ENCODE data around the gene FBXL19.

FBXL19 gene

GRCh38 chr16:30947859-30948666, 24.7 kb downstream of the FBXL19 start:
- DNase-seq: no peak

DNA sequence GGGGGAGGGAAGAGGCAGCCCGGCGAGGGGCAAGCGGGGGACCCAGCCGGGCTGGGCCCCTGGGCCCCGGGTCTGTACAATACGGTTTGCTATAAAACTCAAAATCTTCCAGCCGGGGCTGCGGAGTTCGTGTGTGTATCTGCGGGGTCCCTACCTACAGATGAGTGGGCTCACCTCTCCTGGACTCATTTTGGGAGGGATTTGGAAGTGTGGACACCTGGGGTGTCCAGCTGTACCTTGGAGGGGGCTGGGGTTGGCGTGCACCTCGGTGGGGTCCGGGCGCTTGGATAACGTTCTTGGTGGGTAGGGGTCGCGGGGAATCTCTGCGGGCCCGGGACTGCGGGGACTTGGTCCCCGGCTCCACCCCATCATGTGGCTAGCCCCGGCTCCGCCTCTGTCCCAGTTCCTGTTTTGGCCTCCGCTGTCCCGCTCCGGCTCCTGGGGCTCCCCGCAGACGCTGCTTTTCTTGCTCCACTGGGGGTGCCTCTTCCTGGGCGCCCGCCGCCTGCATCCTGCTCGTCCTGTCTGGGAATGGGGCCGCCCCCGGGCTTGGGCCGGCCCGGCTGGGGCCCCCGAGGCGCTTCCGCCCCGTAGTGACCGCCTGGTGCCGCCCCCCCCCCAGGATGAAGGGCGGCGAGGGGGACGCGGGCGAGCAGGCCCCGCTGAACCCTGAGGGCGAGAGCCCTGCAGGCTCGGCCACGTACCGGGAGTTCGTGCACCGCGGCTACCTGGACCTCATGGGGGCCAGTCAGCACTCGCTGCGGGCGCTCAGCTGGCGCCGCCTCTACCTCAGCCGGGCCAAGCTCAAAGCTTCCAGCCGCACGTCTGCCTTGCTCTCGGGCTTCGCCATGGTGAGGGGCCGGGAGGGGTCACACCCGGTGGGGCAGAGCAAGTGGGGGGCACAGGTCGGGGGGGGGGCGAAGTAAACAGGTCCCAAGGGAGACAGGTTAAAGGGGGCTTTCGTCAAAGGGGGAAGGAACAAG, 25.6 kb downstream of the FBXL19 start, which contains the start of gene ORAI3:
ORAI3 (plus strand) TSS at position 402 of the 983 bp plus-strand sequence; CDS start at position 624, 222 bp downstream.
- peak; percentile 45 to 47 for DNase-seq

GRCh38 chr16:30949650-30950515, 26.5 kb downstream of the FBXL19 start:
- DNase-seq: peak; percentile 11 to 32

GRCh38 chr16:30950516-30951065, 27.2 kb downstream of the FBXL19 start:
- no peak for DNase-seq

- DNase-seq: no peak
Measured at GRCh38 chr16:30951193-30951592, 27.8 kb downstream of the FBXL19 start.

GRCh38 chr16:30951750-30952149, 28.4 kb downstream of the FBXL19 start:
- DNase-seq: no peak

- DNase-seq: no peak
Measured at GRCh38 chr16:30953111-30953510, 29.7 kb downstream of the FBXL19 start.

- DNase-seq: peak; percentile 3 to 48
Measured at GRCh38 chr16:30953511-30954124, 30.2 kb downstream of the FBXL19 start.

GRCh38 chr16:30954993-30955392, 31.6 kb downstream of the FBXL19 start:
- DNase-seq: no peak

DNA sequence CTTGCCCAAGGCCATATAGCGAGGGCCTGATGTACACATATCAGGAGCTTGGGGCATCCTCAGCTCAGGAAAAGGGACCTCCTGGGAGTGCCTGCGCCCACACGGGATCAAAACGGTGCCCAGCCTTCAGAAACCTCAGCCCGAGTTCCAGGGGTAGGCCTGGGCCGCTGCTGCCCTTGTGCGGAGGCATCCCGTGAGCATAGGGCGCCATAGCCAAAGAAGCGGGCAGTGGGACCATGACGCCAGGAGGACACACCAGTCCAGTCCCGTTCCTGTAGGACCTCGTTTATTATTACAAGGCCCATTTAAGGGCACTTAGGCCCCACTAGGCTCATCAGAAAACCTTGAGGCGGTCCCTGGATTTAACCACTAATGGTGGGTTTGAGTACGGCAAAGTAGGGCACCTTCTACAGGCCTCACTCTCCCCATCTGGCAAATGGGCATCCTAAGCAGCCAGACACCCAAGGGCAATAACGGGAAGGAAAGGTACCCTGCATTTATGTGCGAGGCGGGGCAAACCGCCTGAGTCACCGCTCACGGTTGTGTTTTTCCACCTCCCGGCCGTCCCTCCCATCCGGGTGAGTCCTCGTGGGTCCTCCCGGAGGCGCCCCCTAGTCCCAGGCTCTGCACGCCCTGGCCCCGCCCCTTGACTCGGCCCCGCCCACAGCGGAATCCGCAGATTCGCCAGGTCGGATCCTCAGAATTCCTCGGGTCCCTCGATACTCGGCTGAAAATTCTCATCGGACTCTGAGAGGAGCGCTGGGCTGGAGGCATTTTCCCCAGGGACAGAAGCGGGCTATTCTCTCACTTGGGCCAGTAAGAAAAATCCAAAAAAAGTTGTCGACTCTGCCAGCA, 33.5 kb downstream of the FBXL19 start:
- DNase-seq: peak; percentile 86 to 88

GRCh38 chr16:30957456-30958174, 34.2 kb downstream of the FBXL19 start, which contains the start of gene SETD1A:
Gene SETD1A, plus strand, starts transcription at chr16:30957754. Its CDS starts 978 bp downstream, at chr16:30958732.
- peak; percentile 91 to 99 for DNase-seq

DNA sequence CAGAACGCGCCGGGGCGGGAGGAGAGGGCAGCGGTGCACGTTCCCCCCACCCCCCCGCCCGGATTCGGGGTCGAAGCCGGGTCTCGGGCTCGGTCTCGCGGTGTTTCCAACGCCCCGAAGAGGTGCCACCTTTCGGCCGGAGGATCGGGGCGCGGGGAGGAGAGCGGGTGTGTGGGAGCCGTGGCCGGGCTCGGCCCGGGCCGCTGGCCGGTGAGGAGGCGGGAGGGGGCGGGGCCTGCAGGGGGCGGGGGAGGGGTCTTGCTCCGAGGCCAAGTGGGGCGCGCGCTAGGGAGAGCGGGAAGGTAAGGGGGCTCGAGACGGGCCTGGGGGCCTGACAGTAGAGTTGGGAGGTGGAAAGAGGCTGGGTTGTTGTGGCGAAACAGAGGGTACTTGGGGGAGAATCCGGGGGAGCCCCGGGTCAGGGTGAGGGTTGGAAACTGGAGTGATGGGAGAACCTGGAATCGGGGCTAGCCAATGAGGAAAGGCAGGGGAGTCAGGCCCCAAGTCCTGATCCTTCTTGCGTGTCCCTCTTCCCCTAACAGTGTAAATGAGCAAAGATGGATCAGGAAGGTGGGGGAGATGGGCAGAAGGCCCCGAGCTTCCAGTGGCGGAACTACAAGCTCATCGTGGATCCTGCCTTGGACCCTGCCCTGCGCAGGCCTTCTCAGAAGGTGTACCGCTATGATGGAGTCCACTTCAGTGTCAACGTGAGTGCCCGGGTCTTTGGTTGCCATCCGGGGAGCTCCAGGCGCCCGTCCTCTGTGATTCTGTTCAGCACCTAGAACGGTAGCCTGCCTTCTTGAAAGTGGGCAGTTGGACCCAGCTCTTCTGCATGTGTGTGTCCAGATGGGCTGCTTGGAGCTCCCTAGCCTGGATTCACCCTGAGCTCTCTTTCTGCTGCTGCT, 35.1 kb downstream of the FBXL19 start:
- DNase-seq: no peak

GRCh38 chr16:30961384-30961783, 38.0 kb downstream of the FBXL19 start:
- DNase-seq: no peak

GRCh38 chr16:30963925-30964511, 40.6 kb downstream of the FBXL19 start:
- no peak for DNase-seq

DNA sequence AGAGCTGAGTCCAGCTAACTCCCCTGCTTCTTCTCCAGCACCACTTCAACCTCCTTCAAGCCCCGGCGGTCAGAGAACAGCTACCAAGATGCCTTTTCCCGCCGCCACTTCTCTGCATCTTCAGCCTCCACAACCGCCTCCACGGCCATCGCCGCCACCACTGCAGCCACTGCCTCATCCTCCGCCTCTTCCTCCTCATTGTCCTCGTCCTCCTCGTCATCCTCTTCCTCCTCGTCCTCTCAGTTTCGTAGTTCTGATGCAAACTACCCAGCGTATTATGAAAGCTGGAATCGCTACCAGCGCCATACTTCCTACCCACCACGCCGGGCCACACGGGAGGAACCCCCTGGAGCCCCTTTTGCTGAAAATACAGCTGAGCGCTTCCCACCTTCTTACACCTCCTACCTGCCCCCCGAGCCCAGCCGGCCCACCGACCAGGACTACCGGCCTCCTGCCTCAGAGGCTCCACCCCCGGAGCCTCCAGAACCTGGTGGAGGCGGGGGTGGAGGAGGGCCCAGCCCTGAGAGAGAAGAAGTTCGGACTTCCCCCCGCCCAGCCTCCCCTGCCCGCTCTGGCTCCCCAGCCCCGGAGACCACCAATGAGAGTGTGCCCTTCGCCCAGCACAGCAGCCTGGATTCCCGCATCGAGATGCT, 41.3 kb downstream of the FBXL19 start:
- DNase-seq: no peak

DNA sequence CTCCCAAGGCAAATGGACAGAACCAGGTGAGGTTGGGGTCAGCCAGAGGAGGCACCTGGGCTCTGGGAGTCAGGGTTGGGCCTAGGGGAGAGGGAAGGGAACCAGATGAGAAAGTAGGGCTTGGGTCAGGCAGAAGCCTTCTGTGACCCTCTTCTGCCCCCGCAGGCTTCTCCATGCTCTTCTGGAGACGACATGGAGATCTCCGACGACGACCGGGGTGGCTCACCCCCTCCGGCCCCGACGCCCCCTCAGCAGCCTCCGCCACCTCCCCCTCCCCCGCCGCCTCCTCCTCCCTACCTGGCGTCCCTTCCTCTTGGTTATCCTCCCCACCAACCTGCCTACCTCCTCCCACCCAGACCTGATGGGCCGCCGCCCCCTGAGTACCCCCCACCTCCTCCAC, 42.1 kb downstream of the FBXL19 start:
- no peak for DNase-seq

GRCh38 chr16:30966033-30966619, 42.8 kb downstream of the FBXL19 start:
- no peak for DNase-seq

All from bone marrow (tissue), 2 donors.